ENCODE results near the gene CLDN2.
"Not testable (repeated sequence)": the region's sequence is repeated elsewhere in the genome, so short reads cannot be mapped to it uniquely, and the experiment has no call there.

CLDN2 gene, protein sequence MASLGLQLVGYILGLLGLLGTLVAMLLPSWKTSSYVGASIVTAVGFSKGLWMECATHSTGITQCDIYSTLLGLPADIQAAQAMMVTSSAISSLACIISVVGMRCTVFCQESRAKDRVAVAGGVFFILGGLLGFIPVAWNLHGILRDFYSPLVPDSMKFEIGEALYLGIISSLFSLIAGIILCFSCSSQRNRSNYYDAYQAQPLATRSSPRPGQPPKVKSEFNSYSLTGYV

DNA sequence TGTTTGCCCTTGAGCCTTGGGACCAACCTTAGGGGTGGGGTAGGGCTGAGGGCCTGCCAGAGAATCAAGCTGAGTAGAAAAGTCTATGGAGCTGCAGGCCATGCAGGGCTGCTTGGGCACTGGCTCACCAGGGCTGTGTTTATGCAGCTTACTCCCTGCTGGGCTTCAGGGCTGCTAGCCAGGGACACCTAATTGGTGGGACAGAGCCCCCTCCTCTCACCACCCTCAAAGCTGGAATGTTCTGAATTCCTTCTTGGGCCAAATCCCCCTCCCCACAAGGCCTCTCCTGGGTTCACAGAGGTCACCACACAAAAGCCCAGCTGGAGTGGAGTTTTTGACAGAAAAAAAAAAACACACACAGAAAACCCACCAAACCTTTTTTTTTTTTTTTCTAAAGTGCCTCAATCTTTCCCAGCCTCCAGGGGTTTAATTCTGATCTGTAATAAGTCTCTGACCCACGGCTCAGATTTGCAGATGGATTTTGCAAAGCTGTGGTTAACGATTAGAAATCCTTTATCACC, at the start of gene CLDN2:
CLDN2 (plus strand) TSS at position 471 of the 521 bp plus-strand sequence. CDS start 7,827 bp downstream, outside the sequence.
- no peak for DNase-seq

DNA sequence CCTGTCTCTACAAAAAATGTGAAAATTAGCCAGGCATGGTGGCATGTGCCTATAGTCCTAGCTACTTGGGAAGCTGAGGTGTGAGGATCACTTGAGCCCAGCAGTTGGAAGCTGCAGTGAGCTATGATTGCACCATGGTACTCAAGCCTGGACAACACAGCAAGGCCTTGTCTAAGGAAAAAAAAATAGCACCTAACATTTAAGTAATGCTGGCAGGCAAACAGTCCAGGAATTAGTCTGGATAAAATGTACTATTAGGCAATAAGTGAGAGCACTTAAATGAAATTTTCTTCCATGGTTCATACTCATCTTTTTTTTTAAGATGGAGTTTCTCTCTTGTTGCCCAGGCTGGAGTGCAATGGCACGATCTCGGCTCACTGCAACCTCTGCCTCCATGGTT, 47.4 kb upstream of the CLDN2 start:
- not testable (repeated sequence) for DNase-seq

DNA sequence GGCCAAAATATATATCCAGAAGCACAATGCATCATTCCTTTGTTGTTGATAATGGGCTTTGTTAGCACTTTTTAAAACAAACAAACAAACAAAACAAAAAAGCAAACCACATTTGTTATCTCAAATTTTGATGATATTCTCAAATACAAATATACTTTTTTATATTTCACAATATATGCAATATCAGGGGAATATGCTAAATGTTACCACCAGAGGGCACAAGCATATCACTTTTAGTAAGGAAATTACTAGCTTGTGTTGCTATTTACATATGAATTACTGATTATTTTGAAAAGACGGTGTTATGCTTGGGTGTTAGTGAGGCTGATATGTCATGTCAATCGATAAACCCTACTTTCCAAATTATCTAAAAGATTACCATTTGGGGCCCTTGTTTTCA, 46.1 kb upstream of the CLDN2 start:
- no peak for DNase-seq

DNA sequence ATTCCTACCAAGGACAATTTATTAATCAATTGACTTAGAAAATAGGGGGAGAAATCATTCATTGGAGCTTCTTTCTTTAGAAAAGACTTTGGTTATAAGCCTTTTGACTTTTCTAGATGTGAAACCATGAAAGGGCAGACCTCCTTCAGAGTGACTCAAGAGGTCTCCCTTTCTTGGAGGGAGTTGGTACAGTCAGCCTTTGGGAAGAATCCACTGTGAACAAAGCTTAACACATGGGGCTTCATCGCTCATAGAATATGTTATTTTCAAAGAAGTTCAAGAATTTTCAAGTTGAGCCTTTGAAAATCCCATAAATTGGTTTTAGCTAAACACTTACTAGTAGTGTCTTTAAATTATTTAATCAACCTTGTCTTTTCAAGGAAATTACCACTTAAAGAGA, 45.1 kb upstream of the CLDN2 start:
- DNase-seq: no peak

DNA sequence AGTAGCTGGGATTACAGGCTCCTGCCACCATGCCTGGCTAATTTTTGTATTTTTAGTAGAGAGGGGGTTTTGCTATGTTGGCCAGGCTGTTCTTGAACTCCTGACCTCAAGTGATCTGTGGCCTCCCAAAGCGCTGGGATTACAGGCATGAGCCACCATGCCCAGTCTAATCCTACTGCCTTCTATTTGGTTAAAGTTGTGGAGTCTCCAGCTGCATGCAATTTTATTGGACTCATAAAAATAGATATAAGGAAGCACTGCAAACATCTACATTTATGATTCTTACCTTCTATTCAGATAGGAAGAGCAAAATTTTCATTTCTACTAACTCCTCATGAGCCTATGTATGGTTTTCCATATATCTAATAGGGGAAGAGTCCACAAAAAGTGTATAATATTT, 30.7 kb upstream of the CLDN2 start:
- DNase-seq: no peak

DNA sequence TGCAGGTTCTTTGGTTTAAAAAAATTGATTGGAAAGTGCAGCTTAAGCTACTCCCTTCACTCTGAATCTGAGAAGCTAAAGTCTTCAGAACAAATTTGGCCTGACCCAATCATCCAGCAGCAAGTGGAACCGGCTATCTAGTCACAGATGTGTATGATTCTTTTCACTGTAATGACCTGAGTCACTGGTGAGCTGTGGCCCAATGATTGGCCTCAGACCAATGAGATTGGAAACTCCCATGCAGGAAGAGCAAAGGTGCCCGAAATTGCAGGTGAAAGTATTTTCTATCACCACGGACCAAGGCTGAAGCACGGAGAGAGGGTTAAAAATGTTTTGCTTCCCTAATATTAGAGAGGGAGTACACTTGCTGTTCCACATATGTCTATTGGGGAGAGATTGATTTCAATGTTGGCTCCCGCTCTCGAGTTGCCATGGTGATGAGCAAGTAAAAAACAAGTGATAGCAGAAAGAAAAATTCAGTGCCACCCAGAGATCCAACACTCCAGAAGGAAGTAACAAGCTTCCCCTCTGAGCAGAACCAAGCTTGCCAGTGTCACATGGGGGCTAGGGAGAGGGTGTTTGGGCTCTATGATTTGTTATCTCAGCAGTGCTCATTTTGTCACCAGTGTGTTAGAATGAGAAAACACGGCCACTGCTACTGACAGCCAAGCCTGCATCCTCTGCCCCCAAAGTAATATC, 28.3 kb upstream of the CLDN2 start:
- DNase-seq: no peak

DNA sequence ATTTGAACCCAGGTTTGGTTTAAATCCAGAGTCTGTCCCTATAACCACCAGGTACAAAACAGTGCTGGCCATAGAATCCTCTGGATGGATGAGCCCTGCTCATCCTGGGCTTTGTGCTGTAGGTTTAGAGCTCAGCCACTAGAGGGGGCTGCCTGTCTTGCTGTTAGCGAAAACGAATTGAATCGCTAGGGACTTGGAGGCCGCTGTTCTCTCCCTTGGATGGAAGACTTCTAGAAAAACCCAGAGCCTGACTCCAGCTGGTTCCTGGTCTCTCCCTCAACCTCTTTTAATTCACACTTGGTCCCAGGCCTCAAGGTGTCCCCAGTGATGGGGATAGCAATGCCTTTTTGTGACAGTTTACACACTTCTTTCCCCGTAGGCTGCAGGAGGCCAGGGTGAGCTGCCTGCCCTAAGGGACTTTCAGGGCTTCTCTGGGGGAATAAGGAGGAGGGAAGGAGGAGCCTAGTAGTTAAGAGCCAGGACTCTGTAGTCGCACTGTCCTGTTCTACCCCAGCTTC, 25.8 kb upstream of the CLDN2 start:
- DNase-seq: peak; percentile 16 to 25

DNA sequence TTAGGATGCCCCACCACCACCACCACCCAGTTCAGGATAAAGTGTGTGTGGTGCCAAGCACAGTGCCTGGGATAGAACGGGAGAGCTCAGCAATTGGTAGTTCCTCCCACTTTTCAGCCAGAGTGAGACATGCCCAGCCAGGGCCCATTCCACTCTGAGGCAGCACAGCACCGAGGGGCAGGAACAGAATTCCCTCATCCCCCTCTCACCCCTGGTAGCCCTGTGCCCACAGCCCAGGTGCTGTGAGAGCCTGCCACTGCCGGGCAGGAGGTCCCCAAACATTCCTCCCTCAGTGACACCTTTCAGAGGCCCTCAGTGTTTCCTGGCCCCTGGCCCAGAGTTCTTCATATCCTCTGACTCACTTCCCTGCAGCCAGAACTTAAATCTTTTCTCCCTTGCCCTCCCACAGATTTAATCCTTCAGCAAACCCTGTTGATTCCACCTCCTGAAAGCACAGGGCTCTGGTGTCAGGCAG, 25.2 kb upstream of the CLDN2 start:
- no peak for DNase-seq

DNA sequence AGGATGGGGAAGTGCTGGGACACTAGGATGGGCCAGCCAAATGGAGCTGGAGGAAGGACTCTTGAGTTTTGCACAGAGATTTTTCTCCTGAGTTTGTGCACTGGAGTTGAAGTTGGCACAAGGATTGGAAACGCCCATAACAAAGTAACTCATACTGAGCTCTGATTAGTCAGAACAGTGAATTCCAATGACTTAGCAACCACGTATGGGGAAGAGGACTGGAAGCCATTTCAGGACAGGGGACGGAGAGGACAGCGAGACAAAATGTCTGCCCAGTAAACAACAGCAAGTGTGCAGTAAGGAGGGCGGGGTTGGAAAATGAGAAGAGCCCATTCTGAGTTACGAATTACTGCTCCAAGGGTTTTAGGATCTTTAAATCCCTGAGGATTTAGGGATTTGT, 22.9 kb upstream of the CLDN2 start:
- no peak for DNase-seq

DNA sequence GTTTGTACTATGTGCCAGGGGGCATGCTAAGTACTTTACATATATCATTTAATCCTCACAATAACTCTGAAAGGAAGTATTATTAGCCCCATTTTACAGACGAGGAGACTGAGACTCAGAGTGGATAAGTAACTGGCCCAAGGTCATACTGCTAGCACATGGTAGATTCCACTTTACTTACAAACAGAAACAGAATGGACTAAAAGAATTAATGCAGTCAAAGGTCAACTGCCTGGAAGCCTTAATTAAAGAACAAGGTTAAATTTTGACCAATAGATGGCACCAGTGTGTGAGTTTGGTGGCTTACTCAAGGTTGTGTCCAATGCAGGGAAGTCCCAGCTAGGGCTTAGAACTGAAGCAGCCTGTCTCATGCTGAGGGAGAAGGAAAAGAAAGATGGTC, 21.7 kb upstream of the CLDN2 start:
- DNase-seq: no peak

DNA sequence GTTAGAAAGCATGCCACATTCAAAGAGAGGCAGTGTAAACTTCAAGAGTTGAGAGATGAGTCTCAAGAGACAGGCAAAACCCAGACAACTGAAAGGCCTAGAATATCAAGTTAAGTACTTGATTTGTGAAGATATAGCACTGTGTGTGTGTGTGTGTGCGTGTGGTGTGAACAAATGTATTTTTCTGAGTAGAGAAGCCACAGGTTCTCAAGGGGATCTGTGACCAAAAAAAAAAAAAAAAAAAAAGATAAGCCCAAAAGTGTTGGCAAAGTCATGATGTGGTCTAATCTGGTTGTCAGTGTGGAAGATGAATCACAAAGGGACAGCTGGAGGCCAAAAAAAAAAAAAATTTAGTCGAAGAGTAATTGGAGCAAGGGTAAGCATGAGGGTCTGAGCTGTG, 20.9 kb upstream of the CLDN2 start:
- no peak for DNase-seq

DNA sequence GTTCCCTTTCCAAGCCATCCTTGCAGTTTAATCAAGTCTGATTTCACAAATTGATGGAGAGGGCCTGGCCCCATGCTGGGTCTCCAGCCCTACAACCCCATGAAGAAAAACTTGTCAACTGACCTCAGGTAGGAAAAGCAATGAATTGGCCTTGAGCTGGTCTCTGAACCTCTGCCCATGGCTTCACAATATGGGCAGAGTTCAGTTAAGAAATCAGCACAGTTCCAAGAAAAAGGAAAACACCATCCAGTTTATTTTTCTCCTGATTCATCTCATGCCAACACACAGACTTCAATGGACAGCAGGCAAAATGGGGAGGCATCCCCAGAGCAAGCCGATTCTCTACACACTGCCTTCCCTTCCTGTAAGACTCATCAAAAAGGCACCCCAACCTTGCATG, 20.4 kb upstream of the CLDN2 start:
- no peak for DNase-seq

DNA sequence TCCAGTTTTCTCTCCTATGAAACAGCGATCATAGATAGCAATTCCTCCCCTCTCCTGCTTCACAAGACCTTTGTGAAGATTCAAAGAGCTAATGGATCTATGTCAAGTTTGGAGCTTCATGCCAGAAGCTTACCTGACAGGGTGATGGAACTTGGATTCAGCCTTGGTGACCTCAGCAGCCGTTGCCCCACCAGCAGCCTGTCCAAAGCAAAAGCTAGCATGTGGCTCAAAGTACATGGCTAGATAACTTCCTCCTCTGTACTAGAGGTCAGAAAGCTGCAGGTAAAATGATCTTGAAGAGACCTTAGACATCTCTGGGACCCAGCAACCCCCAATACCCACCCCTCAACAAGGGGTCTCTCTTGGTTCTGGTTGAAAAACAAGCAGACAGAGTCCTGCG, 18.9 kb upstream of the CLDN2 start:
- DNase-seq: no peak

DNA sequence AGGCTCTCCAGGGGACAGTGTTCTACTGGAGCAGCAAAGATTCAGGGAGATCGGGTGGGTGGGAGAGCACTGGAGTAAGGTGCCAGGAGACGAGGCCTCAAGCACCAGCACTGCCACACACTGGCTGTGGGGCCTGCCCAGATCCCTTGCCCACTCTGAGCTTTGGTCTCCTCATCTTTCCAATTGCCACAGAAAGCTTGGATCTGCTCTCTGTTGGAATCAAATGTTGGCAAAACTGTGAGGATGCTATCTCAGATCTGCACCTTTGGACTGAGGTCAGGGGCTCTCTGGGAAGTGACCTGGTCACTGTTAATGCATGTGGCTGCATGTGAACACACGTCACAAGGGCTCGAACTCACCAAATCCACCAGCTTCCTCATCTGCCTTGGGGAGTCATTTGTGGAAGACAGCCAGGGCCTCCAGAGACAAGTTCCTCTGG, 18.4 kb upstream of the CLDN2 start:
- DNase-seq: no peak

DNA sequence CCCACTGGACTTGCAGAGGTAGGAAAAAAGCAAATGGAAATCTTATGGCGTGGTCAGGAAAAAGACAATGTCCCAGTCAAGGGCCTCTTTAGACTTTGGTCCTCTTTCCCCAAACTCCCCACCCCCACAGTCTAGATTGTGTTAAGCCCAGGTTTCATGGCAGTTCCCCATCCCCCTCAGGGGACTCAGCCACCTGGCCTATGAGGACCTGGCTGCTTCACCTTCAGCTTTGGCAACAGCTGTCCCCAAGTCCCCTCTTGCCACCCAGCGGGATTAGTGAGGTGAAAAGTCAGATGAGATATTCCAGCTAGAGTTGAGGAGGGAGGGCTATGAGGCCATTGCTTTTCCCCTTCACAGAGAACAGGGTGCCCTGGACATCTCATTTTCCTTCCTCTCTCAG, 17.5 kb upstream of the CLDN2 start:
- no peak for DNase-seq

DNA sequence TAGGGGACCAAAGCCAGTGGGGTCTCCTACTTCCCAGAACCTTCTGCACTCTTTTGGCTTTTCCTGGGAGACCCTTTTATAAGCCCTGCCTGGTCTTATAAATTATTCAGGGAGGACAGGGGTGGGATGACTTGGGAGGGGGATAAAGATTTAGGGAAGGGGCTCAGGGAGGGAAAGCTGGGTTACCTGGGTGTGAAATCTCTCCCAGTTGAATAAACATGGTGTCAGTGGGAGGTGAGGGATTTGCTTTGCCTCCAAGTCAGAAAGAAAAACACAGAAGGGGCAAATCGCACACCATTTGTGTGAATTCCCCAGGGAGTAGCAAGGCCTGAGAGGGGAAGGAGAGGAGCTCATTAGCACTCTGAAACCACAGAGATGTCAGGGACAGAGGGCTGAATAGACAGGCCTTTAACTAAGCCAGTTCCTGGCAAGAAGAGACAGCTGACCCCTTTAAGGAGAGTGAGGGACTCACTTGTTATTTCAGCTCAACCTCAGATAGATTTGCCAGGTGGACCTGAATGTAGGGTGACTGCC, 16.8 kb upstream of the CLDN2 start, which contains the start of gene RIPPLY1:
RIPPLY1 (minus strand) TSS at position 51 of the 534 bp plus-strand sequence. CDS start 54 bp downstream, outside the sequence.
- no peak for DNase-seq

DNA sequence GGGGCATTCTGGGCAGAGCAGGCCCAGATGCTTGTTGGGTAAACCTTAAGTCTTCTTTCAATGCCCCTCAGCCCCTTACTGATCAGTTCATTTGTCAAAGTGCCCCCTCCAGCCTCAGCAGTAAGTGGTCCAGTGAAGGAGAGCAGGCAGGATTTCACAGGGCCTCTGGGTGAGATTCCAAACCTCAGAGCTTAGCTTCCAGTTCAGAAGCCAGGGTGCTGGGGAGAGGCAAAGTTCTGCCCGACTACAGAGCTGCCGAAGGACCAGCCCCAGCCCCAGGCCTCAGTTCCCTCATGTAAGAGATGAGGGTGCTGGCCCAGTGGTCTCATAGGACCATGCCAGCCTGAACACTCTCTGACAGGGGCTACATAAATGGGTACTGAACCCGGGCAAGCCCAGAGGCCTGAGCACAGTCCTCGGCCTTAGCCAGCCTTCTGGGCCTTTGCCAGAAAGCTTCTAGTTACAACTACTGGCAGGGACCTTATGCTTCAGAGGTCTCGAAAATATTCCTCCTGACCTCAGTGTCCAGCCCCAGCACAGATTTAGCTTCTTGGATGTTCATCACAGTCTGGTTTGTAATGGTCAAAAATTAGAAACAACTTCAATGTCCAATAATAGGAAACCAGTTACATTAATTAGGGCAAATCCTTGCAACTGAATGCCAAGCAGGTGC, 16.2 kb upstream of the CLDN2 start:
- no peak for DNase-seq

DNA sequence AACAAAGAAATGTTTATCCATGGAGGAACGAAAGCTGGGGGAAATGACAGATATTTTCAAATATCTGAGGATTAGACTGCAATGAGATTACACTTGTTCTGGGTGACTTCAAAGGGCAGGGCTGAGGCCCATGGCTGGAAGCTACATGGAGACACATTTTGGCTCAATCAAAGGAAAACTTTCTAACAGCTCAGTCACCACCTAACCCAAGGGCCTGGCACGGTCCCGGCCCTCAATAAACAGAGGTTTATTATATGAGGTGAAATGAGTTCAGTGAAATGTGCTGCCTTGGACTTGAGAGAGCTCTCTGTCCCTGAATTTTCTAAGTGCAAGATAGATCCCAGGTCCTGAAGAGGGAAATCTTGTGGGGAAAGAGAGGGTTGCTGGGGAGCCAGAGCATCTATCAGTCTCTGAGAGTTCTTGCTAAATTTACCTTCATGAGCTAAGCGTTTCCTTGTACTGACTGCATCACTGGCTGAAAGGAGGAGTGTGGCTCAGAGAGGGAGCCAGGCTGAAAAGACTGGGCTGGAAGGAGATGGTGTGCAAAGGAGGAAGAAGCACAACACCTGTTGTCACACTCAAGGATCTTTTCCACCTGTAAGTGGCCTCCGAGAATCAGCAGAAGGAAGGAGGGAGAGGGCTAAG, 15.0 kb upstream of the CLDN2 start:
- no peak for DNase-seq

DNA sequence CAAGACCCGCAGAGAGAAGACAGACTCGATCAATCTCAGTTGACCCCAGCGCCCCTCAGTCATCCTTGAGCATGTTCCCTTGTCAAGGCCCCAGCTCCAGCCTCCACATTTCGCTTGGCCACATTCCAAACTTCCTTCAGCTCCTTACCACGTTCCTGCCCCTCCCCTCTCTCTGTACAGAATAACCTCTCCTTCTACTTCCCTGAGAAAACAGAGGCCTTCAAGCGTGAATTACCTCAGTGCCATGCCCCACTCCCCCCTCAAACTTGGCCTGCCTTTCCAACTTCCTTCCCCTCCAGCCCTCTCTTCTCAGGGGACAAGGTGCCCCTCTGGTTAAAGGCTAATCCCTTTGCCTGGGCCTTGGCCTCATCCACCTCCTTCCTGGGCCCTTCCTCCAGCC, 13.8 kb upstream of the CLDN2 start:
- no peak for DNase-seq

DNA sequence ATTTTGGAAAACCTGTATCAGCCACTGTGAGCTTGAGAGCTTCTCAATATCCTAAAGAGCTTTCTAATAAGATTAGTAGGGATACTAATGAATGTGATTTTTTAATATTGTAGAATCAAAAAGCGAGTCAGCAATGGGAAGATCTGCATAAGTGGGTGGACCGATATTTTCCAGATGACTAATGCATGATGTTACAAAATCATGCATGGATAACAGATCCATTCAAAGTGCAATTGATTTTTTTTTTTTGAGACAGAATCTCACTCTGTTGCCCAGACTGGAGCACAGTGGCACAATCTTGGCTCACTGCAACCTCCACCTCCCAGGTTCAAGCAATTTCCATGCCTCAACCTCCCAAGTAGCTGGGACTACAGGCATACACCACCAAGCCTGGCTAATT, 7.3 kb upstream of the CLDN2 start:
- DNase-seq: no peak

DNA sequence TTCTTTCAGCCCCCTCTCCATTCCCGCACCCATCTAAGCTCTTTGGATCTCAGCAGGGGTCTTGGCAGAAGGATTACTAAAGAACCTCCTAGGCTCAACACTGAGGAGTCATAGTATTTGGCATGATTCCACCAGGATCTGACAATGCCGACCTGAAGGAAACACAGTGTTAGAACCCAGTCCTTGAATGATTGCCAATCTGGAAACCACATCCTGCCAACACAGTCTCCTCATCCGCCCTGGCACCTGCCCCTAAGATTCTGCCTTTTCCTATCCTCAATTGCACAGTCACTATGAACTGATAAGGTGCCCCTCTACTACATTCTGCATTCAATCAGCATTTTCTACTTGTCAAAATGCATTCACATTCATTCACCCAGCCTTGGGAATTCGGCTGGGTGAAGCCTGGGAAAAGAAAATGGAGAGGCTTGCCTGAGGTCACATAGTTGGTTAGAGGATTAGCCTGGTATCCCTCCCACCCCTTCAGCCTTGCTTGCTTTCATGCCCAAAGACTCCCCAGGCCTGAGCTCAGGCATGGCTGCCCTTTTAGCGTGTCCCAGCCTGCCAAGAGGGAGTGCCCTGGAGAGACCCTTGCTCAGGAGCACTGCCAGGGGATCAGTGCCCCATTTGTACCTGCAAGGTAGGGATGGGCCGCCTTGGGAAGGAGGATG, 2.2 kb upstream of the CLDN2 start:
- DNase-seq: no peak

DNA sequence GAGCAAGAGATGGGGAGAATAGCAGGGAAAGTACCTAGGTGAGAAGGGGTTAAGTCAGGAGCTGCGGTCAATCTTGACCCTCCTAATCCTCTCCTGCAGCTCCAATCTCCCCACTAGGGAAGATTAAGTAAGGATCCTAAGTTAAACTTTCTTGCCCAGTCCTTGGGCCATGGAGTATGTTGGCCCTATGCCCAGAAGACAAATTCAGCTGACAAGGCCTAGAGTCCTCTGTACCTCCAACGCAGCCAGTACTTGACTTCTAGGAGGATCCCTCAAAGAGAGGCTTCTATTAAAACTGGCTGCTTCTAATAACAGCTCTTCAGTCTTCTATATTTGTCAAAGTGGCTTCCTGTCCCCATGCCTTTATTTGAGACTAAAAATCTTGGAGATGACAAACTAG, 1.4 kb downstream of the CLDN2 start:
- DNase-seq: no peak
